ENCODE data around the gene TMEM248.
A peak's percentile ranks its signal among the peaks of the same experiment; 100 is the strongest.

Gene TMEM248

GRCh38 chr7:66919704-66920103 lies 1.3 kb upstream of the TMEM248 start:
- peak overlapping the region; percentile 66 for H3K4me2 ChIP-seq (ENCODE audit: low read length)
- H3K9ac ChIP-seq (ENCODE audit: low read length), result peak overlapping the region; percentile 96
- H3K9me3 ChIP-seq (ENCODE audit: low read length), result no peaks in the 10 kb centered on the region
- no peak for TF ChIP-seq CTCF (IDR thresholded peaks at IDR 0.05; ENCODE audit: low read length)
- no peak for TF ChIP-seq EZH2 (IDR thresholded peaks at IDR 0.05; ENCODE audit: borderline replicate concordance, low read length)
- peaks cover 32% of the 10 kb centered on the region for H3K79me2 ChIP-seq (ENCODE audit: insufficient read depth, low read length)
- H3F3A ChIP-seq (ENCODE audit: insufficient read depth, low read length), result no peaks in the 10 kb centered on the region
- no peaks in the 10 kb centered on the region for H3K9me2 ChIP-seq (ENCODE audit: low read depth, low read length)
- H3K27ac ChIP-seq (ENCODE audit: low read depth, low read length, poor library complexity, severe bottlenecking), result peak overlapping the region; percentile 28
- no peaks in the 10 kb centered on the region for H3K27me3 ChIP-seq (ENCODE audit: insufficient read depth, low read length)
- no peaks in the 10 kb centered on the region for H4K20me1 ChIP-seq (ENCODE audit: insufficient read depth, low read length)
- H3K4me1 ChIP-seq (ENCODE audit: insufficient read depth, low read length, severe bottlenecking), result peaks cover 32% of the 10 kb centered on the region
- H2AFZ ChIP-seq (ENCODE audit: low read length), result no peak overlapping the region
- H3K4me3 ChIP-seq (ENCODE audit: low read depth, low read length, poor library complexity, severe bottlenecking), result peak overlapping the region; percentile 97
- H3K36me3 ChIP-seq (ENCODE audit: insufficient read depth, low read length), result peaks cover 14% of the 10 kb centered on the region

GRCh38 chr7:66920256-66920655 lies 769 bp upstream of the TMEM248 start:
- Histone ChIP-seq H4K20me1 (ENCODE audit: insufficient read depth, low read length) (no peaks in the 10 kb centered on the region), H3F3A (ENCODE audit: insufficient read depth, low read length) (no peaks in the 10 kb centered on the region), H3K27me3 (ENCODE audit: insufficient read depth, low read length) (no peaks in the 10 kb centered on the region), H3K36me3 (ENCODE audit: insufficient read depth, low read length) (peaks cover 17% of the 10 kb centered on the region), H2AFZ (ENCODE audit: low read length) (no peak overlapping the region), H3K79me2 (ENCODE audit: insufficient read depth, low read length) (peaks cover 38% of the 10 kb centered on the region), H3K27ac (ENCODE audit: low read depth, low read length, poor library complexity, severe bottlenecking) (peak overlapping the region; percentile 28), H3K4me1 (ENCODE audit: insufficient read depth, low read length, severe bottlenecking) (peaks cover 26% of the 10 kb centered on the region), H3K4me3 (ENCODE audit: low read depth, low read length, poor library complexity, severe bottlenecking) (peak overlapping the region; percentile 97), H3K9me3 (ENCODE audit: low read length) (no peaks in the 10 kb centered on the region), H3K4me2 (ENCODE audit: low read length) (peak overlapping the region; percentile 66), H3K9ac (ENCODE audit: low read length) (peak overlapping the region; percentile 96), H3K9me2 (ENCODE audit: low read depth, low read length) (no peaks in the 10 kb centered on the region)
- TF ChIP-seq CTCF (IDR thresholded peaks at IDR 0.05; ENCODE audit: low read length) (no peak), EZH2 (IDR thresholded peaks at IDR 0.05; ENCODE audit: borderline replicate concordance, low read length) (no peak)

GRCh38 chr7:66921396-66921917 lies 432 bp downstream of the TMEM248 start:
- no peak overlapping the region for H2AFZ ChIP-seq (ENCODE audit: low read length)
- H3K79me2 ChIP-seq (ENCODE audit: insufficient read depth, low read length), result peaks cover 50% of the 10 kb centered on the region
- H3K27ac ChIP-seq (ENCODE audit: low read depth, low read length, poor library complexity, severe bottlenecking), result peak overlapping the region; percentile 84

More at GRCh38 chr7:66921396-66921917, 432 bp downstream of the TMEM248 start:
- Histone ChIP-seq H3K4me2 (ENCODE audit: low read length) (peak overlapping the region; percentile 86), H3K9me2 (ENCODE audit: low read depth, low read length) (no peaks in the 10 kb centered on the region), H4K20me1 (ENCODE audit: insufficient read depth, low read length) (no peaks in the 10 kb centered on the region), H3F3A (ENCODE audit: insufficient read depth, low read length) (no peaks in the 10 kb centered on the region), H3K27me3 (ENCODE audit: insufficient read depth, low read length) (no peaks in the 10 kb centered on the region), H3K9ac (ENCODE audit: low read length) (peak overlapping the region; percentile 96), H3K4me1 (ENCODE audit: insufficient read depth, low read length, severe bottlenecking) (peaks cover 23% of the 10 kb centered on the region), H3K36me3 (ENCODE audit: insufficient read depth, low read length) (peaks cover 25% of the 10 kb centered on the region), H3K9me3 (ENCODE audit: low read length) (no peaks in the 10 kb centered on the region), H3K4me3 (ENCODE audit: low read depth, low read length, poor library complexity, severe bottlenecking) (peak overlapping the region; percentile 97)
- TF ChIP-seq CTCF (IDR thresholded peaks at IDR 0.05; ENCODE audit: low read length) (no peak), EZH2 (IDR thresholded peaks at IDR 0.05; ENCODE audit: borderline replicate concordance, low read length) (no peak)
